Measurements from ENCODE around the gene PXK. TPM values are rescaled to one million over a fixed set of nuclear protein-coding genes. Genes with fewer than 3 reads are reported as not detected.

PXK gene
- total RNA-seq, 1 donor from 2014 or later, result 47.6 TPM

GRCh38 chr3:58398669-58399333 is 66.1 kb downstream of the PXK start:
- Mint-ChIP-seq H3K27me3 (ENCODE audit: low read depth) (no peaks in the 10 kb centered on the region), H3K4me1 (ENCODE audit: low read depth) (peaks cover 4% of the 10 kb centered on the region), H3K36me3 (ENCODE audit: low read depth) (peaks cover 66% of the 10 kb centered on the region), H3K4me3 (ENCODE audit: low read depth) (no peak overlapping the region), H3K27ac (no peak overlapping the region), H3K9me3 (no peaks in the 10 kb centered on the region)
- intact Hi-C loops (cut with micrococcal nuclease), result no loop called here
- DNase-seq (ENCODE audit: low spot score), result no peak

- no peak overlapping the region for H3K27ac Mint-ChIP-seq
- no peaks in the 10 kb centered on the region for H3K27me3 Mint-ChIP-seq (ENCODE audit: low read depth)
- intact Hi-C loops (cut with micrococcal nuclease), result no loop called here
- H3K9me3 Mint-ChIP-seq, result no peaks in the 10 kb centered on the region
- DNase-seq (ENCODE audit: low spot score), result no peak
- no peak overlapping the region for H3K4me3 Mint-ChIP-seq (ENCODE audit: low read depth)
- H3K36me3 Mint-ChIP-seq (ENCODE audit: low read depth), result peaks cover 50% of the 10 kb centered on the region
- peaks cover 12% of the 10 kb centered on the region for H3K4me1 Mint-ChIP-seq (ENCODE audit: low read depth)
These were observed 70.9 kb downstream of the PXK start for GRCh38 chr3:58403513-58404109.

- H3K27ac Mint-ChIP-seq, result peak overlapping the region; percentile 49
- DNase-seq (ENCODE audit: low spot score), result no peak
- H3K4me3 Mint-ChIP-seq (ENCODE audit: low read depth), result no peak overlapping the region
- no peaks in the 10 kb centered on the region for H3K27me3 Mint-ChIP-seq (ENCODE audit: low read depth)
- peaks cover 51% of the 10 kb centered on the region for H3K36me3 Mint-ChIP-seq (ENCODE audit: low read depth)
- H3K4me1 Mint-ChIP-seq (ENCODE audit: low read depth), result peaks cover 12% of the 10 kb centered on the region
- intact Hi-C loops (cut with micrococcal nuclease), result no loop called here
- H3K9me3 Mint-ChIP-seq, result no peaks in the 10 kb centered on the region
These were observed 71.7 kb downstream of the PXK start for GRCh38 chr3:58404396-58404795.

GRCh38 chr3:58408906-58409305 is 76.2 kb downstream of the PXK start:
- H3K27me3 Mint-ChIP-seq (ENCODE audit: low read depth), result no peaks in the 10 kb centered on the region
- H3K4me3 Mint-ChIP-seq (ENCODE audit: low read depth), result no peak overlapping the region
- intact Hi-C loops (cut with micrococcal nuclease), result no loop called here
- peaks cover 8% of the 10 kb centered on the region for H3K4me1 Mint-ChIP-seq (ENCODE audit: low read depth)
- no peak for DNase-seq (ENCODE audit: low spot score)
- no peak overlapping the region for H3K27ac Mint-ChIP-seq
- peaks cover 70% of the 10 kb centered on the region for H3K36me3 Mint-ChIP-seq (ENCODE audit: low read depth)
- H3K9me3 Mint-ChIP-seq, result no peaks in the 10 kb centered on the region

GRCh38 chr3:58409663-58410062 is 77.0 kb downstream of the PXK start:
- Mint-ChIP-seq H3K4me3 (ENCODE audit: low read depth) (no peak overlapping the region), H3K9me3 (no peaks in the 10 kb centered on the region), H3K4me1 (ENCODE audit: low read depth) (peaks cover 7% of the 10 kb centered on the region), H3K27ac (no peak overlapping the region), H3K36me3 (ENCODE audit: low read depth) (peaks cover 68% of the 10 kb centered on the region), H3K27me3 (ENCODE audit: low read depth) (no peaks in the 10 kb centered on the region)
- no peak for DNase-seq (ENCODE audit: low spot score)
- intact Hi-C loops (cut with micrococcal nuclease), result loop anchor here (5.0 to 10.0 kb wide), 2 partner anchors 102 to 225 kb away; partner anchors contain the start of genes HTD2 and RPP14

- Mint-ChIP-seq H3K36me3 (ENCODE audit: low read depth) (peaks cover 75% of the 10 kb centered on the region), H3K27me3 (ENCODE audit: low read depth) (no peaks in the 10 kb centered on the region), H3K27ac (peak overlapping the region; percentile 4), H3K9me3 (no peaks in the 10 kb centered on the region), H3K4me1 (ENCODE audit: low read depth) (peaks cover 10% of the 10 kb centered on the region), H3K4me3 (ENCODE audit: low read depth) (no peak overlapping the region)
- intact Hi-C loops (cut with micrococcal nuclease), result loop anchor here (5.0 to 10.0 kb wide), 2 partner anchors 104 to 226 kb away; partner anchors contain the start of genes HTD2 and RPP14
- DNase-seq (ENCODE audit: low spot score), result no peak
These were observed 78.3 kb downstream of the PXK start for GRCh38 chr3:58411036-58411435.

- Mint-ChIP-seq H3K4me1 (ENCODE audit: low read depth) (peaks cover 10% of the 10 kb centered on the region), H3K27ac (peak overlapping the region; percentile 29), H3K36me3 (ENCODE audit: low read depth) (peaks cover 70% of the 10 kb centered on the region)
These were observed 79.4 kb downstream of the PXK start for GRCh38 chr3:58411851-58412830.

GRCh38 chr3:58414538-58415197 is 82.0 kb downstream of the PXK start:
- intact Hi-C loops (cut with micrococcal nuclease), result loop anchor here (1.0 to 10.0 kb wide), 4 partner anchors 56 to 230 kb away; partner anchors contain the start of genes HTD2 and RPP14
- H3K9me3 Mint-ChIP-seq, result no peaks in the 10 kb centered on the region
- DNase-seq (ENCODE audit: low spot score), result peak; percentile 37
- peak overlapping the region; percentile 45 for H3K27ac Mint-ChIP-seq
- H3K4me1 Mint-ChIP-seq (ENCODE audit: low read depth), result peaks cover 14% of the 10 kb centered on the region
- H3K27me3 Mint-ChIP-seq (ENCODE audit: low read depth), result no peaks in the 10 kb centered on the region
- H3K36me3 Mint-ChIP-seq (ENCODE audit: low read depth), result peaks cover 65% of the 10 kb centered on the region
- H3K4me3 Mint-ChIP-seq (ENCODE audit: low read depth), result no peak overlapping the region

More at GRCh38 chr3:58411851-58412830, 79.4 kb downstream of the PXK start:
- Mint-ChIP-seq H3K27me3 (ENCODE audit: low read depth) (no peaks in the 10 kb centered on the region), H3K9me3 (no peaks in the 10 kb centered on the region), H3K4me3 (ENCODE audit: low read depth) (no peak overlapping the region)
- no peak for DNase-seq (ENCODE audit: low spot score)
- intact Hi-C loops (cut with micrococcal nuclease), result loop anchor here (5.0 to 10.0 kb wide), 2 partner anchors 105 to 227 kb away; partner anchors contain the start of genes HTD2 and RPP14

GRCh38 chr3:58416191-58416590 is 83.5 kb downstream of the PXK start:
- H3K4me3 Mint-ChIP-seq (ENCODE audit: low read depth), result no peak overlapping the region
- peaks cover 65% of the 10 kb centered on the region for H3K36me3 Mint-ChIP-seq (ENCODE audit: low read depth)
- H3K27me3 Mint-ChIP-seq (ENCODE audit: low read depth), result no peaks in the 10 kb centered on the region
- peaks cover 17% of the 10 kb centered on the region for H3K4me1 Mint-ChIP-seq (ENCODE audit: low read depth)
- DNase-seq (ENCODE audit: low spot score), result no peak
- H3K9me3 Mint-ChIP-seq, result no peaks in the 10 kb centered on the region
- no peak overlapping the region for H3K27ac Mint-ChIP-seq
- intact Hi-C loops (cut with micrococcal nuclease), result loop anchor here (10.0 kb wide), 1 partner anchor 231 kb away; no protein-coding TSS in a partner anchor

- Mint-ChIP-seq H3K9me3 (no peaks in the 10 kb centered on the region), H3K4me3 (ENCODE audit: low read depth) (no peak overlapping the region), H3K4me1 (ENCODE audit: low read depth) (peaks cover 17% of the 10 kb centered on the region), H3K27me3 (ENCODE audit: low read depth) (no peaks in the 10 kb centered on the region), H3K36me3 (ENCODE audit: low read depth) (peaks cover 64% of the 10 kb centered on the region), H3K27ac (no peak overlapping the region)
- DNase-seq (ENCODE audit: low spot score), result no peak
- intact Hi-C loops (cut with micrococcal nuclease), result loop anchor here (10.0 kb wide), 1 partner anchor 232 kb away; no protein-coding TSS in a partner anchor
These were observed 84.4 kb downstream of the PXK start for GRCh38 chr3:58417075-58417474.

- Mint-ChIP-seq H3K9me3 (no peaks in the 10 kb centered on the region), H3K27me3 (ENCODE audit: low read depth) (no peaks in the 10 kb centered on the region), H3K4me3 (ENCODE audit: low read depth) (no peak overlapping the region), H3K4me1 (ENCODE audit: low read depth) (peaks cover 18% of the 10 kb centered on the region), H3K27ac (no peak overlapping the region), H3K36me3 (ENCODE audit: low read depth) (peaks cover 64% of the 10 kb centered on the region)
- DNase-seq (ENCODE audit: low spot score), result no peak
- intact Hi-C loops (cut with micrococcal nuclease), result loop anchor here (10.0 kb wide), 1 partner anchor 233 kb away; no protein-coding TSS in a partner anchor
These were observed 85.5 kb downstream of the PXK start for GRCh38 chr3:58418227-58418626.
